ENCODE measurements around the gene B4GALNT4.
"Not testable (repeated sequence)": the region's sequence is repeated elsewhere in the genome, so short reads cannot be mapped to it uniquely, and the experiment has no call there.

B4GALNT4 gene

GRCh38 chr11:339963-340362, 29.3 kb upstream of the B4GALNT4 start:
- TF ChIP-seq CTCF (conservative IDR thresholded peaks at IDR 0.05; ENCODE audit: low read depth), result no peak
- CTCF ChIA-PET, result interaction anchor here (0.6 to 0.7 kb wide), 3 partner anchors 19 to 117 kb away, joined by 3 to 4 read pairs (median 3); no protein-coding TSS in a partner anchor
- no peak overlapping the region for H3K27ac ChIP-seq
- POLR2A ChIA-PET (ENCODE audit: low non-redundant PET), result no interaction called here
- no peak for DNase-seq (ENCODE audit: low spot score)

GRCh38 chr11:340539-341512, 28.5 kb upstream of the B4GALNT4 start:
- no peak for TF ChIP-seq CTCF (conservative IDR thresholded peaks at IDR 0.05; ENCODE audit: low read depth)
- POLR2A ChIA-PET (ENCODE audit: low non-redundant PET), result no interaction called here
- DNase-seq (ENCODE audit: low spot score), result no peak
- no peak overlapping the region for H3K27ac ChIP-seq
- CTCF ChIA-PET, result interaction anchor here (0.6 to 0.9 kb wide), 3 partner anchors 11 to 118 kb away, joined by 3 read pairs; no protein-coding TSS in a partner anchor

- no peak for DNase-seq (ENCODE audit: low spot score)
- ChIA-PET POLR2A (ENCODE audit: low non-redundant PET) (no interaction called here), CTCF (no interaction called here)
- TF ChIP-seq CTCF (conservative IDR thresholded peaks at IDR 0.05; ENCODE audit: low read depth), result no peak
- H3K27ac ChIP-seq, result no peak overlapping the region
These were observed 27.0 kb upstream of the B4GALNT4 start for GRCh38 chr11:342328-342727.

GRCh38 chr11:344836-345578, 24.3 kb upstream of the B4GALNT4 start:
- no peak overlapping the region for H3K27ac ChIP-seq
- no peak for TF ChIP-seq CTCF (conservative IDR thresholded peaks at IDR 0.05; ENCODE audit: low read depth)
- DNase-seq (ENCODE audit: low spot score), result no peak
- ChIA-PET CTCF (no interaction called here), POLR2A (ENCODE audit: low non-redundant PET) (no interaction called here)

GRCh38 chr11:346529-346928, 22.8 kb upstream of the B4GALNT4 start:
- TF ChIP-seq CTCF (conservative IDR thresholded peaks at IDR 0.05; ENCODE audit: low read depth), result no peak
- CTCF ChIA-PET, result no interaction called here
- no peak for DNase-seq (ENCODE audit: low spot score)
- no peak overlapping the region for H3K27ac ChIP-seq
- POLR2A ChIA-PET (ENCODE audit: low non-redundant PET), result interaction anchor here (0.7 kb wide), 1 partner anchor 30 kb away, joined by 5 read pairs; no protein-coding TSS in a partner anchor

GRCh38 chr11:349270-349954, 19.9 kb upstream of the B4GALNT4 start:
- DNase-seq (ENCODE audit: low spot score); POLR2A ChIA-PET (ENCODE audit: low non-redundant PET): not testable (repeated sequence)
- CTCF ChIA-PET, result interaction anchor here (0.6 to 1.0 kb wide), 2 partner anchors 29 to 45 kb away, joined by 3 read pairs; no protein-coding TSS in a partner anchor
- peak overlapping the region; percentile 97; the same call in 1 of the 2 replicates for H3K27ac ChIP-seq

GRCh38 chr11:350033-350722, 19.1 kb upstream of the B4GALNT4 start:
- DNase-seq (ENCODE audit: low spot score); POLR2A ChIA-PET (ENCODE audit: low non-redundant PET); CTCF ChIA-PET: not testable (repeated sequence)
- H3K27ac ChIP-seq, result peak overlapping the region; percentile 97

Data from RWPE1 (cell line).